Gastroesophageal sphincter (tissue), 3 donors: ENCODE data around the gene FYN.

Experiments used
- POLR2A ChIP-seq, 2 donors: fragments of 450-650 bp; IDR thresholded peaks; one replicate each; pipeline ENCODE4 v1.6.1; 2017; ENCODE audit warnings: antibody characterized with exemption in 2 of 2, mild to moderate bottlenecking in 2 of 2, moderate library complexity in 1 of 2
- TF ChIP-seq, protein P1 (sequence below), 4 experiments: fragments of 200-600 bp in 2 of 4; fragments of 450-650 bp in 2 of 4; sonication (generic) in 1 of 4; IDR thresholded peaks; one replicate each; pipeline ENCODE4 v1.5.1; 2017 to 2019; ENCODE audit warnings: antibody characterized with exemption in 4 of 4, mild to moderate bottlenecking in 2 of 4, moderate library complexity in 2 of 4

DNA sequence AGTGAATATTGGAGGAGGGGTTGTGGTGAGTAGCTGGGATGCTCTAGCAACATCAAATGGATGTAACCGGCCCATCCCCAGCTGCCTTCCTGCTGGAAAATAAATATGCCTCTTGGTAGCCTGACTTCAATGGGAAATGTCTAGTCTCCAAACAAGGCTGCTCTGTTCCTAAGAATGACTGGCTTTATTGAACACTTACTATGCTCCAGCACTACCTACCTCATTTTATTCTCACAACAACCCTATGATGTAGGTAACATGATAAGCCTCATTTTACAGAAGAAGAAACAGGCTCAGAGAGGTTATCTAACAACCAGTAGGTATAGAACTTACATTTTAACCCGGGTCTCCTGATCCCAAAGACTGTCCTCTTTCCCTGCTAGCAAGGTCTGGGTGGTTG lies 93.6 kb downstream of the FYN start:
- TF ChIP-seq, protein P1, sequence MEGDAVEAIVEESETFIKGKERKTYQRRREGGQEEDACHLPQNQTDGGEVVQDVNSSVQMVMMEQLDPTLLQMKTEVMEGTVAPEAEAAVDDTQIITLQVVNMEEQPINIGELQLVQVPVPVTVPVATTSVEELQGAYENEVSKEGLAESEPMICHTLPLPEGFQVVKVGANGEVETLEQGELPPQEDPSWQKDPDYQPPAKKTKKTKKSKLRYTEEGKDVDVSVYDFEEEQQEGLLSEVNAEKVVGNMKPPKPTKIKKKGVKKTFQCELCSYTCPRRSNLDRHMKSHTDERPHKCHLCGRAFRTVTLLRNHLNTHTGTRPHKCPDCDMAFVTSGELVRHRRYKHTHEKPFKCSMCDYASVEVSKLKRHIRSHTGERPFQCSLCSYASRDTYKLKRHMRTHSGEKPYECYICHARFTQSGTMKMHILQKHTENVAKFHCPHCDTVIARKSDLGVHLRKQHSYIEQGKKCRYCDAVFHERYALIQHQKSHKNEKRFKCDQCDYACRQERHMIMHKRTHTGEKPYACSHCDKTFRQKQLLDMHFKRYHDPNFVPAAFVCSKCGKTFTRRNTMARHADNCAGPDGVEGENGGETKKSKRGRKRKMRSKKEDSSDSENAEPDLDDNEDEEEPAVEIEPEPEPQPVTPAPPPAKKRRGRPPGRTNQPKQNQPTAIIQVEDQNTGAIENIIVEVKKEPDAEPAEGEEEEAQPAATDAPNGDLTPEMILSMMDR (IDR thresholded peaks at IDR 0.05): no peak
- TF ChIP-seq POLR2A (IDR thresholded peaks at IDR 0.05): no peak
